Gastroesophageal sphincter (tissue), 4 donors: ENCODE measurements around the gene POP5. TPM values are rescaled to one million over a fixed set of nuclear protein-coding genes. Genes with fewer than 3 reads are reported as not detected.

ENCODE experiments used
- ATAC-seq: fragments of 150-250 bp; one replicate; pipeline ENCODE4 v1.9.1; 2016; ENCODE audit warnings: mild to moderate bottlenecking, moderate library complexity
- H3K27ac ChIP-seq, 4 donors: fragments of 200-600 bp; sonication (generic) in 3 of 4; 1 replicate in 3 of 4; 2 replicates in 1 of 4; pipeline ENCODE4 v1.5.1; 2016 to 2019
- H3K27me3 ChIP-seq: fragments of 200-600 bp; sonication (generic); one replicate; pipeline ENCODE4 v1.5.1; 2019
- H3K36me3 ChIP-seq, 2 donors: fragments of 200-600 bp; sonication (generic); one replicate each; pipeline ENCODE4 v1.5.1; 2019; ENCODE audit warnings: control low read depth in 1 of 2
- H3K4me1 ChIP-seq, 3 donors: fragments of 200-600 bp; sonication (generic); 1 replicate in 2 of 3; 2 replicates in 1 of 3; pipeline ENCODE4 v1.5.1; 2016 to 2019; ENCODE audit warnings: control low read depth in 2 of 3
- H3K4me3 ChIP-seq, 2 donors: fragments of 200-600 bp; sonication (generic); one replicate each; pipeline ENCODE4 v1.5.1; 2019; ENCODE audit warnings: mild to moderate bottlenecking in 1 of 2, moderate library complexity in 1 of 2
- H3K9me3 ChIP-seq, 3 donors: fragments of 200-600 bp; sonication (generic); one replicate each; pipeline ENCODE4 v1.5.1; 2017 to 2019; ENCODE audit warnings: control low read depth in 2 of 3
- EP300 ChIP-seq: sonication (generic); formaldehyde crosslinking; IDR thresholded peaks from one replicate; pipeline ENCODE4 v1.6.1; 2017; ENCODE audit warnings: antibody characterized with exemption, mild to moderate bottlenecking
- POLR2A ChIP-seq, 2 donors: fragments of 450-650 bp; IDR thresholded peaks; one replicate each; pipeline ENCODE4 v1.6.1; 2017; ENCODE audit warnings: antibody characterized with exemption in 2 of 2, mild to moderate bottlenecking in 2 of 2, moderate library complexity in 1 of 2
- POLR2AphosphoS5 ChIP-seq: sonication (generic); formaldehyde crosslinking; IDR thresholded peaks from one replicate; pipeline ENCODE4 v1.6.1; 2017; ENCODE audit warnings: antibody characterized with exemption
- WGBS, 2 donors: methylation state at CpG; one replicate each; pipeline ENCODE4 v1.1.5; 2018; ENCODE audit warnings: low coverage in 1 of 2; 5-methylcytosine and 5-hydroxymethylcytosine counted together
- total RNA-seq, 4 donors: library from RNA; depleted of rRNA; stranded (reverse); fragments of >200 nt; gene quantifications; one replicate each; pipeline ENCODE4 v1.1.0, GENCODE V29; 2016
- TF ChIP-seq, protein P1 (sequence below), 4 experiments: fragments of 200-600 bp in 2 of 4; fragments of 450-650 bp in 2 of 4; sonication (generic) in 1 of 4; IDR thresholded peaks; one replicate each; pipeline ENCODE4 v1.5.1; 2017 to 2019; ENCODE audit warnings: antibody characterized with exemption in 4 of 4, mild to moderate bottlenecking in 2 of 4, moderate library complexity in 2 of 4

Gene POP5
- total RNA-seq, 4 donors from 2014 or later = 18.2 to 42.0 (median 27.6) TPM

DNA sequence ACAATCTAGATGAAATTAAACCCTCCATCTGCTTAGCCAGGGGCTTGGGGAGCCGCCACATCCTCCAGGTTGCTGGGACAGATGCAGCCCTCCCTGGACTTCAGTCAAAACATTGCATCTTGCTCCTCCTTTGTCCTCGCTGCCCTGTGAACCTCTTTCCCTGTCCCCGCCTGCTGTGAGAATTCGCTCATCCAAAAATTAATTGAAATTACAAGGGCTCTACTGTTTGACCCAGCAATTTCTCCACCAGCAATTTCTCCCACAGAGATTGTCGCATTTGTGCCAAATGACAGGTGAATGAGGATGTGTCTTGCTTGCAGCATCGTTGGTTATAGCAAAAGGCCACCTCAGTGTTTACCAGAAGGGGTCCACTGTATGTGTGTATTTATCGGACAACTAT lies 5.0 kb upstream of the POP5 start:
- 42 to 59% methylated on average over 3 to 6 of the region's 7 CpGs for WGBS, 2 donors
- Histone ChIP-seq H3K36me3 (no peaks in the 10 kb centered on the region), H3K9me3 (no peaks in the 10 kb centered on the region), H3K4me3 (no peak overlapping the region), H3K27ac (no peak overlapping the region), H3K4me1 (peaks cover 0 to 35% (median 0%) of the 10 kb centered on the region in 3 donors), H3K27me3 (no peaks in the 10 kb centered on the region)
- no peak for ATAC-seq
- TF ChIP-seq POLR2A (IDR thresholded peaks at IDR 0.05) (no peak), EP300 (no peak)
- TF ChIP-seq, protein P1, sequence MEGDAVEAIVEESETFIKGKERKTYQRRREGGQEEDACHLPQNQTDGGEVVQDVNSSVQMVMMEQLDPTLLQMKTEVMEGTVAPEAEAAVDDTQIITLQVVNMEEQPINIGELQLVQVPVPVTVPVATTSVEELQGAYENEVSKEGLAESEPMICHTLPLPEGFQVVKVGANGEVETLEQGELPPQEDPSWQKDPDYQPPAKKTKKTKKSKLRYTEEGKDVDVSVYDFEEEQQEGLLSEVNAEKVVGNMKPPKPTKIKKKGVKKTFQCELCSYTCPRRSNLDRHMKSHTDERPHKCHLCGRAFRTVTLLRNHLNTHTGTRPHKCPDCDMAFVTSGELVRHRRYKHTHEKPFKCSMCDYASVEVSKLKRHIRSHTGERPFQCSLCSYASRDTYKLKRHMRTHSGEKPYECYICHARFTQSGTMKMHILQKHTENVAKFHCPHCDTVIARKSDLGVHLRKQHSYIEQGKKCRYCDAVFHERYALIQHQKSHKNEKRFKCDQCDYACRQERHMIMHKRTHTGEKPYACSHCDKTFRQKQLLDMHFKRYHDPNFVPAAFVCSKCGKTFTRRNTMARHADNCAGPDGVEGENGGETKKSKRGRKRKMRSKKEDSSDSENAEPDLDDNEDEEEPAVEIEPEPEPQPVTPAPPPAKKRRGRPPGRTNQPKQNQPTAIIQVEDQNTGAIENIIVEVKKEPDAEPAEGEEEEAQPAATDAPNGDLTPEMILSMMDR (IDR thresholded peaks at IDR 0.05) = no peak

- H3K4me3 ChIP-seq = peak overlapping the region; percentile 11 to 54
- H3K27ac ChIP-seq = peak overlapping the region in 3 of 4 donors; percentile 8 to 58 (median 49)
- TF ChIP-seq POLR2AphosphoS5 (no peak), POLR2A (IDR thresholded peaks at IDR 0.05) (no peak), EP300 (no peak)
- TF ChIP-seq, protein P1 (IDR thresholded peaks at IDR 0.05) = peak in 3 of 4 experiments; percentile 35 to 64 (median 50)
- H3K36me3 ChIP-seq = peaks cover 0 to 6% of the 10 kb centered on the region in 2 donors
- ATAC-seq = peak; percentile 13
- H3K4me1 ChIP-seq = peaks cover 0 to 47% (median 0%) of the 10 kb centered on the region in 3 donors
- 9% methylated on average over 9 of the region's 65 CpGs; no CpG with 5 or more reads in 1 of the 2 donors for WGBS, 2 donors
- no peaks in the 10 kb centered on the region for H3K27me3 ChIP-seq
- H3K9me3 ChIP-seq = no peaks in the 10 kb centered on the region
Observed at GRCh38 chr12:120584343-120585149, 3.3 kb upstream of the POP5 start.

- no peaks in the 10 kb centered on the region for H3K9me3 ChIP-seq
- peaks cover 0 to 42% (median 0%) of the 10 kb centered on the region in 3 donors for H3K4me1 ChIP-seq
- no peak overlapping the region for H3K27ac ChIP-seq
- H3K27me3 ChIP-seq = no peaks in the 10 kb centered on the region
- TF ChIP-seq EP300 = no peak
- no peak for TF ChIP-seq POLR2A (IDR thresholded peaks at IDR 0.05)
- no peak for TF ChIP-seq POLR2AphosphoS5
- TF ChIP-seq, protein P1 (IDR thresholded peaks at IDR 0.05) = peak; percentile 84 to 91 (median 88)
- ATAC-seq = peak; percentile 34
- peaks cover 0 to 16% of the 10 kb centered on the region in 2 donors for H3K36me3 ChIP-seq
- no peak overlapping the region for H3K4me3 ChIP-seq
- 21 to 40% methylated on average over 9 to 18 of the region's 20 CpGs for WGBS, 2 donors
Observed at GRCh38 chr12:120583478-120584030, 2.4 kb upstream of the POP5 start.

DNA sequence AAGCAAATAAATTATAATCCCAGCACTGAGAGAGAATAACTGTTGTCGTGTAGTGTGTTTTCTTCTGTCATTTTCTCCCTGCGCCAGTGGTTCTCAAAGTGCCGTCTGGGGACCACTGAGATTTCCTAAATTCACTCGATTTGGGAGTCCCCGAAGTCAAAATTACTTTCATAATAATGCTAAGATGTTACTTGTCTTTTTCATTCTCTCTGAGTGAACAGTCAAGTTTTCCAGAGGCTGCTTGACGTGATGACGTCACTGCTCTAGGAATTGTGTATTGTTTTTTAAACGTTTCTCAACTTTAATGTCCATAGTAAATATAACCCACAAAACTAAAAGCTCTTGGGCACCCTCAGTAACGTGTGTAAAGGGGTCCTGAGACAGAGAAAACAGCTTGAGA lies 796 bp upstream of the POP5 start:
- H3K27ac ChIP-seq = peak overlapping the region in 1 of 4 donors; percentile 83

More for the DNA sequence above, 796 bp upstream of the POP5 start:
- peak overlapping the region; percentile 85 to 88 for H3K4me3 ChIP-seq
- WGBS, 2 donors = 37 to 38% methylated on average over 9 of the region's 9 CpGs
- H3K27me3 ChIP-seq = no peaks in the 10 kb centered on the region
- no peaks in the 10 kb centered on the region for H3K9me3 ChIP-seq
- TF ChIP-seq POLR2AphosphoS5 (no peak), EP300 (no peak), POLR2A (IDR thresholded peaks at IDR 0.05) (no peak)
- TF ChIP-seq, protein P1 (IDR thresholded peaks at IDR 0.05) = no peak
- peaks cover 0 to 31% of the 10 kb centered on the region in 2 donors for H3K36me3 ChIP-seq
- no peak for ATAC-seq
- peaks cover 0 to 42% (median 0%) of the 10 kb centered on the region in 3 donors for H3K4me1 ChIP-seq
